Effector CD8-positive, alpha-beta T cell (primary cell): ENCODE measurements around the gene LMO1.
A peak's percentile ranks its signal among the peaks of the same experiment; 100 is the strongest.

ENCODE experiments used
- DNase-seq: peaks from one replicate; lab custom pipeline; 2025; lab: John Stamatoyannopoulos, UW
- total RNA-seq, 4 experiments: gene quantifications; one replicate each; lab custom pipeline; 2026; lab: John Stamatoyannopoulos, UW

LMO1 gene
- 0 reads per million in 4 experiments for total RNA-seq

GRCh38 chr11:8263769-8264410, at the start of gene LMO1:
LMO1 (minus strand) TSS chr11:8263878; CDS start chr11:8263362, 516 bp downstream.
- DNase-seq: peak; percentile 42

GRCh38 chr11:8312986-8313385, 49.3 kb upstream of the LMO1 start:
- DNase-seq: no peak

- no peak for DNase-seq
Measured at GRCh38 chr11:8311366-8311765, 47.7 kb upstream of the LMO1 start.

- no peak for DNase-seq
Measured at GRCh38 chr11:8310743-8311298, 47.1 kb upstream of the LMO1 start.

GRCh38 chr11:8309862-8310261, 46.2 kb upstream of the LMO1 start:
- no peak for DNase-seq

GRCh38 chr11:8309311-8309710, 45.6 kb upstream of the LMO1 start:
- DNase-seq: no peak

GRCh38 chr11:8307601-8308000, 43.9 kb upstream of the LMO1 start:
- no peak for DNase-seq

- DNase-seq: no peak
Measured at GRCh38 chr11:8301622-8302021, 37.9 kb upstream of the LMO1 start.

- DNase-seq: no peak
Measured at GRCh38 chr11:8298801-8299786, 35.4 kb upstream of the LMO1 start.

GRCh38 chr11:8297781-8298440, 34.2 kb upstream of the LMO1 start:
- DNase-seq: no peak

GRCh38 chr11:8296872-8297271, 33.2 kb upstream of the LMO1 start:
- DNase-seq: no peak

- no peak for DNase-seq
Measured at GRCh38 chr11:8296038-8296649, 32.5 kb upstream of the LMO1 start.

- DNase-seq: no peak
Measured at GRCh38 chr11:8294251-8294935, 30.7 kb upstream of the LMO1 start.

- no peak for DNase-seq
Measured at GRCh38 chr11:8293171-8293570, 29.5 kb upstream of the LMO1 start.

- DNase-seq: no peak
Measured at GRCh38 chr11:8292351-8292750, 28.7 kb upstream of the LMO1 start.

- DNase-seq: no peak
Measured at GRCh38 chr11:8291421-8292350, 28.0 kb upstream of the LMO1 start.

- no peak for DNase-seq
Measured at GRCh38 chr11:8290081-8290810, 26.6 kb upstream of the LMO1 start.

- DNase-seq: no peak
Measured at GRCh38 chr11:8289492-8289918, 25.8 kb upstream of the LMO1 start.

GRCh38 chr11:8288824-8289491, 25.3 kb upstream of the LMO1 start:
- DNase-seq: no peak
